ENCODE results near the gene MLPH.

DNA sequence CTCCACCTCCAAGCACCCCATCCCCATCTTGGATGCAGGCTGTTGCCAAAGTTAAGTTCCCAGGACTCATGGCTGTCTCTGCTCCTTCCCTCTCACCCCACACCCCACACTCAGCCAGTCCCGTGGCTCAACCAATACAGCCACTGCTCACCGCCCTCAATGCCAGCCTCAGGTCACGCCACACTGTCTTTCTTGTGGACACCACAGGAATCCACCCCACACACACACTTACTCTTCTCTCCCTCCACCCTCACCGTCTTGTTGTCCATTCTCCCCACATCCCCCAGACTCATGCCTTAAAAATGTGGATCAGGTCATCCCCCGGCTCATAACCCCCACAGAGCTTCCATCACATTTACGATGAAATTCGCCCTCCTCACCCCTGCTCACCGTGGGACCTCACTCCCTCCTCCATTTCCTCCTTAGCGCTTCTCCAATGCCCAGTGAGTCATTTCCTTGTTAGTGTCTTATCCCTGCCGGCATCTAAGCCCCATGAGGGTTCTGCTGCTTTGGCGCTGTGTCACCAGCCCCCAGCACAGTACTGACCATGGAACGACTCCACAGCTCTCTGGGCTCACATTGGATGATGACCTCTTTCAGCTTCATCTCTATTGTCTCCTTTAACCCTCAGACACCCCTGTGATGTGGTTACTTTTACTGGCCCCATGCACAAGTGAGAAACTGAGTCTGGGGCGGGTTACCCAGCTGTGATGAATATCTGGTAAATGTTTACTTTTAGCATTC, 13.8 kb downstream of the MLPH start:
- TF ChIP-seq MEIS1 (CRISPR knock-in tag; IDR thresholded peaks at IDR 0.05; ENCODE audit: borderline replicate concordance), result no peak
- no peak for TF ChIP-seq PAX8 (CRISPR knock-in tag; IDR thresholded peaks at IDR 0.05; ENCODE audit: borderline replicate concordance)
- TF ChIP-seq, protein P1, sequence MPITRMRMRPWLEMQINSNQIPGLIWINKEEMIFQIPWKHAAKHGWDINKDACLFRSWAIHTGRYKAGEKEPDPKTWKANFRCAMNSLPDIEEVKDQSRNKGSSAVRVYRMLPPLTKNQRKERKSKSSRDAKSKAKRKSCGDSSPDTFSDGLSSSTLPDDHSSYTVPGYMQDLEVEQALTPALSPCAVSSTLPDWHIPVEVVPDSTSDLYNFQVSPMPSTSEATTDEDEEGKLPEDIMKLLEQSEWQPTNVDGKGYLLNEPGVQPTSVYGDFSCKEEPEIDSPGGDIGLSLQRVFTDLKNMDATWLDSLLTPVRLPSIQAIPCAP (CRISPR knock-in tag; IDR thresholded peaks at IDR 0.05; ENCODE audit: low read depth), result no peak
- TF ChIP-seq, protein P2, sequence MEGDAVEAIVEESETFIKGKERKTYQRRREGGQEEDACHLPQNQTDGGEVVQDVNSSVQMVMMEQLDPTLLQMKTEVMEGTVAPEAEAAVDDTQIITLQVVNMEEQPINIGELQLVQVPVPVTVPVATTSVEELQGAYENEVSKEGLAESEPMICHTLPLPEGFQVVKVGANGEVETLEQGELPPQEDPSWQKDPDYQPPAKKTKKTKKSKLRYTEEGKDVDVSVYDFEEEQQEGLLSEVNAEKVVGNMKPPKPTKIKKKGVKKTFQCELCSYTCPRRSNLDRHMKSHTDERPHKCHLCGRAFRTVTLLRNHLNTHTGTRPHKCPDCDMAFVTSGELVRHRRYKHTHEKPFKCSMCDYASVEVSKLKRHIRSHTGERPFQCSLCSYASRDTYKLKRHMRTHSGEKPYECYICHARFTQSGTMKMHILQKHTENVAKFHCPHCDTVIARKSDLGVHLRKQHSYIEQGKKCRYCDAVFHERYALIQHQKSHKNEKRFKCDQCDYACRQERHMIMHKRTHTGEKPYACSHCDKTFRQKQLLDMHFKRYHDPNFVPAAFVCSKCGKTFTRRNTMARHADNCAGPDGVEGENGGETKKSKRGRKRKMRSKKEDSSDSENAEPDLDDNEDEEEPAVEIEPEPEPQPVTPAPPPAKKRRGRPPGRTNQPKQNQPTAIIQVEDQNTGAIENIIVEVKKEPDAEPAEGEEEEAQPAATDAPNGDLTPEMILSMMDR (CRISPR knock-in tag; IDR thresholded peaks at IDR 0.05), result no peak
- TF ChIP-seq YY1 (IDR thresholded peaks at IDR 0.05; ENCODE audit: insufficient read depth, insufficient replicate concordance, low read depth, low read length), result no peak
- no peak for TF ChIP-seq GTF2F1 (IDR thresholded peaks at IDR 0.05; ENCODE audit: low read length)
- no peak for TF ChIP-seq KDM1A (CRISPR knock-in tag; IDR thresholded peaks at IDR 0.05)
- no peak for TF ChIP-seq PHB2 (IDR thresholded peaks at IDR 0.05; ENCODE audit: partially characterized antibody)
- TF ChIP-seq CBX2 (IDR thresholded peaks at IDR 0.05; ENCODE audit: low read depth, low read length), result no peak
- no peak for TF ChIP-seq CBX2 (CRISPR knock-in tag; IDR thresholded peaks at IDR 0.05; ENCODE audit: low read depth)
- no peak for TF ChIP-seq NFIB (CRISPR knock-in tag; IDR thresholded peaks at IDR 0.05; ENCODE audit: borderline replicate concordance)
